ENCODE data around the gene FBXL20. TPM values are rescaled to one million over a fixed set of nuclear protein-coding genes. Genes with fewer than 3 reads are reported as not detected.

The FBXL20 gene
- total RNA-seq, 4 donors from 2014 or later = 6.4 to 29.0 (median 19.8) TPM

- no peaks in the 10 kb centered on the region for H3K9me3 ChIP-seq
- no peaks in the 10 kb centered on the region for H3K27me3 ChIP-seq
- H3K36me3 ChIP-seq = no peaks in the 10 kb centered on the region
- H3K27ac ChIP-seq = no peak overlapping the region
- TF ChIP-seq POLR2A (IDR thresholded peaks at IDR 0.05) (no peak), CTCF (IDR thresholded peaks at IDR 0.05) (no peak)
- no peak for DNase-seq
- H3K4me1 ChIP-seq = no peaks in the 10 kb centered on the region
- intact Hi-C loops (cut with DNase I; ENCODE audit: low total_unique reads) = no loop called here
- H3K4me3 ChIP-seq = no peak overlapping the region
These were observed 5.5 kb upstream of the FBXL20 start for GRCh38 chr17:39406951-39407350.

GRCh38 chr17:39405436-39405835 lies 4.0 kb upstream of the FBXL20 start:
- Histone ChIP-seq H3K27me3 (no peaks in the 10 kb centered on the region), H3K4me1 (no peaks in the 10 kb centered on the region), H3K4me3 (no peak overlapping the region), H3K9me3 (no peaks in the 10 kb centered on the region), H3K36me3 (no peaks in the 10 kb centered on the region), H3K27ac (no peak overlapping the region)
- intact Hi-C loops (cut with DNase I; ENCODE audit: low total_unique reads) = no loop called here
- no peak for DNase-seq
- no peak for TF ChIP-seq CTCF (IDR thresholded peaks at IDR 0.05)
- no peak for TF ChIP-seq POLR2A (IDR thresholded peaks at IDR 0.05)

- H3K36me3 ChIP-seq = no peaks in the 10 kb centered on the region
- H3K4me3 ChIP-seq = no peak overlapping the region
- H3K27ac ChIP-seq = no peak overlapping the region
- no peaks in the 10 kb centered on the region for H3K27me3 ChIP-seq
- intact Hi-C loops (cut with DNase I; ENCODE audit: low total_unique reads) = no loop called here
- no peaks in the 10 kb centered on the region for H3K9me3 ChIP-seq
- DNase-seq = no peak
- peaks cover 2 to 4% of the 10 kb centered on the region in 2 donors for H3K4me1 ChIP-seq
- TF ChIP-seq CTCF (IDR thresholded peaks at IDR 0.05) (no peak), POLR2A (IDR thresholded peaks at IDR 0.05) (no peak)
These were observed 3.3 kb upstream of the FBXL20 start for GRCh38 chr17:39404542-39405378.

GRCh38 chr17:39402890-39403605 lies 1.6 kb upstream of the FBXL20 start:
- Histone ChIP-seq H3K4me3 (peak overlapping the region in 1 of 2 donors; percentile 96), H3K4me1 (peaks cover 6 to 12% of the 10 kb centered on the region in 2 donors), H3K9me3 (no peaks in the 10 kb centered on the region), H3K27me3 (no peaks in the 10 kb centered on the region), H3K27ac (no peak overlapping the region), H3K36me3 (no peaks in the 10 kb centered on the region)
- TF ChIP-seq POLR2A (IDR thresholded peaks at IDR 0.05) (no peak), CTCF (IDR thresholded peaks at IDR 0.05) (no peak)
- intact Hi-C loops (cut with DNase I; ENCODE audit: low total_unique reads) = no loop called here
- DNase-seq = no peak
